Chondrocyte (in vitro differentiated cells): ENCODE data around the gene PRKCA. TPM values are rescaled to one million over a fixed set of nuclear protein-coding genes. Genes with fewer than 3 reads are reported as not detected.

ENCODE experiments used
- DNase-seq: peaks from one replicate; pipeline ENCODE4 v3.0.0; 2021; ENCODE audit warnings: mixed read lengths, low spot score
- H3K27ac Mint-ChIP-seq: one replicate; pipeline ENCODE4 v1.8.0; 2021; ENCODE audit warnings: mild to moderate bottlenecking, moderate library complexity, mixed read lengths; ENCODE audit not compliant: unreplicated experiment
- H3K27me3 Mint-ChIP-seq: 2 replicates; pipeline ENCODE4 v1.8.0; 2021; ENCODE audit warnings: low read depth, mixed read lengths
- H3K36me3 Mint-ChIP-seq: 2 replicates; pipeline ENCODE4 v1.8.0; 2021; ENCODE audit warnings: low read depth, mixed read lengths
- H3K4me1 Mint-ChIP-seq: 2 replicates; pipeline ENCODE4 v1.8.0; 2021; ENCODE audit warnings: low read depth, mild to moderate bottlenecking, mixed read lengths
- H3K4me3 Mint-ChIP-seq: one replicate; pipeline ENCODE4 v1.8.0; 2021; ENCODE audit warnings: mild to moderate bottlenecking, moderate library complexity, mixed read lengths; ENCODE audit not compliant: unreplicated experiment
- H3K9me3 Mint-ChIP-seq: 2 replicates; pipeline ENCODE4 v1.8.0; 2021; ENCODE audit warnings: low read depth, mixed read lengths
- CTCF ChIP-seq: fragments of 200-600 bp; sonication (generic); IDR thresholded peaks from 2 replicates; pipeline ENCODE4 v1.5.0; 2021; ENCODE audit warnings: antibody characterized with exemption, mild to moderate bottlenecking, moderate library complexity
- total RNA-seq: library from RNA; stranded (reverse); gene quantifications from 3 replicates; pipeline ENCODE4 v1.2.1, GENCODE V29; 2021

PRKCA gene
- total RNA-seq, 1 donor from 2014 or later: 51.5 TPM

GRCh38 chr17:66540131-66540781, 237.8 kb downstream of the PRKCA start:
- no peaks in the 10 kb centered on the region for H3K36me3 Mint-ChIP-seq
- H3K27ac Mint-ChIP-seq: peak overlapping the region; percentile 94
- no peak for DNase-seq

GRCh38 chr17:66541461-66542128, 239.2 kb downstream of the PRKCA start:
- H3K27me3 Mint-ChIP-seq: no peaks in the 10 kb centered on the region
- TF ChIP-seq CTCF: no peak
- H3K4me1 Mint-ChIP-seq: peaks cover 72% of the 10 kb centered on the region
- H3K27ac Mint-ChIP-seq: peak overlapping the region; percentile 94
- no peak for DNase-seq
- H3K4me3 Mint-ChIP-seq: no peak overlapping the region
- peaks cover 10% of the 10 kb centered on the region for H3K9me3 Mint-ChIP-seq
- no peaks in the 10 kb centered on the region for H3K36me3 Mint-ChIP-seq

More at GRCh38 chr17:66540131-66540781, 237.8 kb downstream of the PRKCA start:
- peaks cover 71% of the 10 kb centered on the region for H3K4me1 Mint-ChIP-seq
- H3K9me3 Mint-ChIP-seq: no peaks in the 10 kb centered on the region
- peak overlapping the region; percentile 51 for H3K4me3 Mint-ChIP-seq
- TF ChIP-seq CTCF: no peak
- no peaks in the 10 kb centered on the region for H3K27me3 Mint-ChIP-seq

GRCh38 chr17:66542129-66542966, 239.9 kb downstream of the PRKCA start:
- peak overlapping the region; percentile 94 for H3K27ac Mint-ChIP-seq
- peaks cover 78% of the 10 kb centered on the region for H3K4me1 Mint-ChIP-seq
- H3K9me3 Mint-ChIP-seq: peaks cover 16% of the 10 kb centered on the region
- no peak for TF ChIP-seq CTCF
- no peaks in the 10 kb centered on the region for H3K27me3 Mint-ChIP-seq
- no peaks in the 10 kb centered on the region for H3K36me3 Mint-ChIP-seq
- no peak for DNase-seq
- no peak overlapping the region for H3K4me3 Mint-ChIP-seq

- peak overlapping the region; percentile 94 for H3K27ac Mint-ChIP-seq
- H3K9me3 Mint-ChIP-seq: peaks cover 16% of the 10 kb centered on the region
- H3K4me3 Mint-ChIP-seq: peak overlapping the region; percentile 10
- no peaks in the 10 kb centered on the region for H3K27me3 Mint-ChIP-seq
- DNase-seq: no peak
- H3K36me3 Mint-ChIP-seq: no peaks in the 10 kb centered on the region
- TF ChIP-seq CTCF: no peak
- H3K4me1 Mint-ChIP-seq: peaks cover 82% of the 10 kb centered on the region
These were observed 240.6 kb downstream of the PRKCA start for GRCh38 chr17:66542967-66543520.

GRCh38 chr17:66543526-66543925, 241.1 kb downstream of the PRKCA start:
- DNase-seq: no peak
- no peaks in the 10 kb centered on the region for H3K36me3 Mint-ChIP-seq
- TF ChIP-seq CTCF: no peak
- peaks cover 86% of the 10 kb centered on the region for H3K4me1 Mint-ChIP-seq
- no peaks in the 10 kb centered on the region for H3K27me3 Mint-ChIP-seq
- H3K9me3 Mint-ChIP-seq: peaks cover 16% of the 10 kb centered on the region
- peak overlapping the region; percentile 94 for H3K27ac Mint-ChIP-seq
- no peak overlapping the region for H3K4me3 Mint-ChIP-seq
